Measurements from ENCODE around the gene KLHDC7A.

Gene KLHDC7A

GRCh38 chr1:18473195-18473815 lies 7.4 kb upstream of the KLHDC7A start:
- no peak for DNase-seq

DNA sequence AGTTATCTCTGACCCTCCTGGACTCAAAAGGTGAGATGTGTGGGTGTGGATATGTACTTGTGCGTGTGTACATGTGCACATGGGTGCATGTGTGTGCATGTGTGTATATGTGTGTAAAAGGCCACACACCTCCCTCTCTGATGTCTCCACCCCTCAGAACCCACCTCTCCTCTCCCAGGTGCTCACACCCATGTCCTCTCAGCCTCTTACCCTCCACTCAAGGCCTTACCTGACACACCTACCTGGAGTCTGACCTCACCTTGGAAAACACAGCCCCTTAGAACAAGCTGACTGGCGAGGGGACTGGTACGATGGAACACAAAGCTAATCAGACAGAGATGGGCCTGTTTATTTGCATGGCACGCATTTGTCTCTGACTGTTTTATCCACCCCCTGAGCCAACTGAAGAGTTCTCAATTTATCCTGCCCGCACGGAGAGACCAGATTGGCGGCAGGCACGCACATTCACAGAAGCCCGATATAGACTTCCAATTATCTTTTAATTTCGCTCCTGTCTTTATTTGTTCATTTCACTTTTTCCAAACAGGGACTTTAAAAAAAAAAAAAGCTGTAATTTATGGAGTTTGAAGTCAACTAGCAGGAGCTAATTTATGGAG lies 6.1 kb upstream of the KLHDC7A start:
- DNase-seq: no peak

GRCh38 chr1:18475234-18475905 lies 5.4 kb upstream of the KLHDC7A start:
- DNase-seq: no peak

GRCh38 chr1:18479454-18479853 lies 1.3 kb upstream of the KLHDC7A start:
- no peak for DNase-seq

DNA sequence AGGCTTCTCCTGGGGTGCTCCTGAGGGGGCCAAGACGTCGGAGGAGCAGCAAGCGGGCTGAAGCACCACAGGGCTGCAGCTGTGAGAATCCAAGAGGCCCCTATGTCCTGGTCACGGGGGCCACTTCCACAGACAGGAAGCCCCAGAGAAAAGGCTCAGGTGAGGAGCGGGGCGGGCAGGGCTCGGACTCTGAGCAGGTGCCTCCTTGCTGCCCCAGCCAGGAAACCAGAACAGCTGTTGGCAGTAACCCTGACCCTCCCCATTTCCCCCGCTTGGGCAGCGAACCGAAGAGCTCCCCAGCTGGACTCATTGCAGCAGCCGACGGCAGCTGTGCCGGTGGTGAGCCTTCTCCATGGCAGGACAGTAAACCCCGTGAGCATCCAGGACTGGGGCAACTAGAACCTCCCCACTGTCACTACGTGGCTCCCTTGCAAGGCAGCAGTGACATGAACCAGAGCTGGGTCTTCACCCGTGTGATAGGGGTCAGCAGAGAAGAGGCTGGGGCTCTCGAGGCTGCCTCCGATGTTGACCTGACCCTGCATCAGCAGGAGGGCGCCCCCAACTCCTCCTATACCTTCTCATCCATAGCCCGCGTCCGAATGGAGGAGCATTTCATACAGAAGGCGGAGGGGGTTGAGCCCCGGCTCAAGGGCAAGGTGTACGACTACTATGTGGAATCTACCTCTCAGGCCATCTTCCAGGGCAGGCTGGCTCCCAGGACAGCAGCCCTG lies 625 bp downstream of the KLHDC7A start:
- no peak for DNase-seq

GRCh38 chr1:18481921-18482701 lies 1.4 kb downstream of the KLHDC7A start:
- DNase-seq: no peak

DNA sequence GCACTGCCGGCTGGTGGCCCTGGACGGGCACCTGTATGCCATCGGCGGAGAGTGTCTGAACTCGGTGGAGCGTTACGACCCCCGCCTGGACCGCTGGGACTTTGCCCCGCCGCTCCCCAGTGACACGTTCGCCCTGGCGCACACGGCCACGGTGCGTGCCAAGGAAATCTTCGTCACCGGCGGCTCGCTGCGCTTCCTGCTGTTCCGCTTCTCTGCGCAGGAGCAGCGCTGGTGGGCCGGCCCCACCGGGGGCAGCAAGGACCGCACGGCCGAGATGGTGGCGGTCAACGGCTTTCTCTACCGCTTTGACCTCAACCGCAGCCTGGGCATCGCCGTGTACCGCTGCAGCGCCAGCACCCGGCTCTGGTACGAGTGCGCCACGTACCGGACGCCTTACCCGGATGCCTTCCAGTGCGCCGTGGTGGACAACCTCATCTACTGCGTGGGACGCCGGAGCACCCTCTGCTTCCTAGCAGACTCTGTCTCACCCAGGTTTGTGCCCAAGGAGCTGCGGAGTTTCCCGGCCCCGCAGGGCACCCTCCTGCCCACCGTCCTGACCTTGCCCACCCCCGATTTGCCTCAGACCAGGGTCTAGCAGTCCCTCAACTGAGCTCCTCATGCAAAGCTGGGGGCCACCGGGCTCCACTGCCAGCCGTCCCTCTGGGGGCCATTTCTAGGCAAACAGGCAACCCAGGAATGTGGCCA lies 2.1 kb downstream of the KLHDC7A start:
- peak in 1 of 2 experiments; percentile 1 for DNase-seq

DNA sequence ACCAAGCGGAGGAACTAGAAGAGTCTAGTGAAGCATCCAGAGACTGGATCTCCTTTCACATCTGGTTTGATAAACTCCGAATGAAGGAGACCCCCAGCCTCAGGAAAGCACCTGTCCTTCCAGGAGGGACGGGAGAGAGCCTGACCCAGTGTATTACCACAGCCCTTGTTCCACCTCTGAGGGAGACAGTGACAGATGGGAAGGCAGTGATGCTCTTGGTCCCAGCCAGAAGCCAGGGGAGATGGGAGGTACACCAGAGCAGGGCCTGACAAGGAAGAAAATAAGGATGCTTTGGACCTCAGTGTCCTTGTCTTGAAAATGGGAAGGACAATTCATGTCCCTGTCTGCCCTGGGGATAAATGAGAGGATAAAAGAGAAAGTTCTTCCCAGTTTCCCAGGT lies 3.5 kb downstream of the KLHDC7A start:
- DNase-seq: no peak

DNA sequence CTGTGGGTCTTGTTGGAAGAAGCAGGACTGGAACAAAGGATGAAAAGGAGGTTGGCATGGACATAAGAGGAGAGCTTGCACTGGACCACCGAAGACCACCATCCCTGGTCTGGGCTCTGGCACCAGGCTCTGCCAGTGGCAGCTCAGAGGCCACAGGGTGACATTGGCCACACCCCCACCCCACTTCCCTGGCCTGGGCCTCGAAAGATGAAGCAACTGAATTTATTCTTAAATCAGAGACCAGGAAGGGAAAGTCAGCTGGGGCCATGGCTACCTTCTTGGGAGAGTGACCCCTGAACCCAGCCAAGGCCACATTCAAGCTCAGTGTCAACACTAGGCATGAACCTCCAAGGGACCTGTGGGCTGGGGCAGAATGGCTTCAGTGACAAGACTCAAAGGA lies 4.0 kb downstream of the KLHDC7A start:
- DNase-seq: no peak

- DNase-seq: no peak
These were observed 4.5 kb downstream of the KLHDC7A start for GRCh38 chr1:18485227-18485626.

GRCh38 chr1:18486195-18486594 lies 5.5 kb downstream of the KLHDC7A start:
- DNase-seq: peak in 1 of 2 experiments; percentile 21

- DNase-seq: no peak
These were observed 8.8 kb downstream of the KLHDC7A start for GRCh38 chr1:18489417-18490143.

DNA sequence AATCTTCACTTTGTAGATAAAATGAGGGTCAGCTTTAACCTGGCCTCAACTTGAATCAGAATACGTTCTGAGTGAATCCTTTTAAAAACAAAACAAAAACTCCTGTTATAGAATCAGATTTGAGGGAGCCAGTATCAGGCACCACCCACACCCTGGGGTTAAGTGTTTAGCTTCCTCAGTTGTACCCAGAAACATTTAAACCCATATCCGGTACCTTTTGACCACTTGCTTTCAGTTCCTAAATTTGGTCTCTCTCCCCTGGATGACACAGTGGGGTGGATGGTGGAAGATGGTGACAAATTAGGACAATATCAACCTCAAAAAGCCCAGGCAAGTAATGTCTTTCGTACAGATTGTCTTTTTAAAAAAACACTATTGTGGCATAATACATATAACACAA lies 10.4 kb downstream of the KLHDC7A start:
- no peak for DNase-seq

GRCh38 chr1:18494304-18494703 lies 13.6 kb downstream of the KLHDC7A start:
- no peak for DNase-seq

- DNase-seq: no peak
These were observed 14.9 kb downstream of the KLHDC7A start for GRCh38 chr1:18495635-18496034.

GRCh38 chr1:18496056-18496455 lies 15.3 kb downstream of the KLHDC7A start:
- no peak for DNase-seq

GRCh38 chr1:18496497-18497235 lies 15.9 kb downstream of the KLHDC7A start:
- DNase-seq: no peak

- no peak for DNase-seq
These were observed 21.1 kb downstream of the KLHDC7A start for GRCh38 chr1:18501833-18502232.

DNA sequence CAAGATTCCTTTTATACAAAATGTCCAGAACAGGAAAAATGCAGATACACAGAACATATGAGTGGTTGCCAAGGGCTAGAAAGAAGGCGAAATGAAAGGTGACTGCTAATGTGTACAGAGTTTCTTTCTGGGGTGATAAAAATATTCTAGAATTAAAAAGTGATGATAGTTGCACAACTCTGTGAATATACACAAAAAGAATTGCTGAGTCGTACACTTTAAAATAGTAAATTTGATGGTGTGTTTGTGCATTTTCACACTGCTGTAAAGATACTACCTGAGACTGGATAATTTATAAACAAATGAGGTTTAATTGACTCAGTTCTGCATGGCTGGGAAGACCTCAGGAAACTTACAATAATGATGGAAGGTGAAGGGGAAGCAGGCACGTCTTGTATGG lies 23.9 kb downstream of the KLHDC7A start:
- no peak for DNase-seq

DNA sequence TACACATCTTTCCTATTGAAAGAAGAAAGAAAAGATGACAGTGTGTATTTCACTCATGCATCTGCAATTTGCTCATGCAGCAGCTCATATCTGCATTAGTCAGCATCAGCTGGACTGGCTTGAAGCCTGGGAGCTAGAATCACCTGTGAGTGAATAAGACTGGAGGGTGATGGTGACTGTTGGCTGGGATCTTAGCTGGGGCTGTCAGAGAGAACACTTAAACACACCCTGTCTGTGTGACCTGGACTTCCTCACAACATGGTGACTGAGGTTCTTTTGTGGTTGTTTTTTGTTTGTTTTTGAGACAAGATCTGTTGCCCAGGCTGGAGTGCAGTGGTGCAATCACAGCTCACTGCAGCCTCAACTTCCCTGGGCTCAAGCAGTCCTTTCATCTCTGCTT lies 24.9 kb downstream of the KLHDC7A start:
- no peak for DNase-seq

DNA sequence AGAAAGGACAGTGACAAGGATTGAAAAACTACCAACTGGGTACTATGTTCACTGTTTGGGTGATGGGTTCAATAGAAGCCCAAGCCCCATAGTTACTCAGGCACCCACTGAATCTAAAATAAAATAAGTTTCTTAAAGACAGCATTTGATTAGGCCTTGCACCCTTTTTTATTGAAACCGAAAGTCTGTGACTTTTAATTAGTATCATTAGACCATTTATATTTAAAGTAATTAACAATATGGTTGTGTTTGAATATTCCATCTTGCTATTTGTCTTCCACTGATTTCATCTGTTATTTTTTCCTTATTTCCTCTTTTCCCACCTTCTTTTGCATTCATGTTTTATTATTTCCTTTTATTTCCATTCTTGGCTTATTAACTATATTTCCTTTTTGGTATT lies 27.4 kb downstream of the KLHDC7A start:
- no peak for DNase-seq
